Skeletal muscle satellite cell (primary cell): Measurements from ENCODE around the gene LRRC4B.

Source experiments
- H3K27me3 ChIP-seq: 2 replicates; pipeline ENCODE4 v1.7.0; 2013; ENCODE audit warnings: low read length; ENCODE audit not compliant: control insufficient read depth, insufficient read depth
- H3K36me3 ChIP-seq: 2 replicates; pipeline ENCODE4 v1.7.0; 2013; ENCODE audit warnings: mild to moderate bottlenecking, control low read depth, low read length; ENCODE audit not compliant: insufficient read depth
- H3K4me1 ChIP-seq: 2 replicates; pipeline ENCODE4 v1.7.0; 2013; ENCODE audit warnings: low read length; ENCODE audit not compliant: control insufficient read depth, insufficient read depth
- H3K4me2 ChIP-seq: 2 replicates; pipeline ENCODE4 v1.7.0; 2013; ENCODE audit warnings: mild to moderate bottlenecking, low read length
- H3K4me3 ChIP-seq: 2 replicates; pipeline ENCODE4 v1.7.0; 2013; ENCODE audit warnings: low read length
- H3K9ac ChIP-seq: 2 replicates; pipeline ENCODE4 v1.7.0; 2013; ENCODE audit warnings: mild to moderate bottlenecking, low read depth, low read length, moderate library complexity
- H3K9me3 ChIP-seq: replicated peaks from 2 replicates; pipeline ENCODE4 v1.7.0; 2013; ENCODE audit warnings: mild to moderate bottlenecking, control low read depth, low read length

The LRRC4B gene

GRCh38 chr19:50515168-50515561 lies 53.1 kb downstream of the LRRC4B start:
- Histone ChIP-seq H3K4me3 (no peak overlapping the region), H3K9me3 (no peaks in the 10 kb centered on the region), H3K9ac (no peak overlapping the region), H3K4me2 (no peak overlapping the region), H3K36me3 (no peaks in the 10 kb centered on the region), H3K4me1 (peaks cover 3% of the 10 kb centered on the region), H3K27me3 (peaks cover 9% of the 10 kb centered on the region)

- H3K9ac ChIP-seq: no peak overlapping the region
- H3K4me1 ChIP-seq: peaks cover 7% of the 10 kb centered on the region
- no peaks in the 10 kb centered on the region for H3K36me3 ChIP-seq
- H3K27me3 ChIP-seq: peaks cover 9% of the 10 kb centered on the region
- H3K9me3 ChIP-seq: no peaks in the 10 kb centered on the region
- no peak overlapping the region for H3K4me3 ChIP-seq
- no peak overlapping the region for H3K4me2 ChIP-seq
Observed at GRCh38 chr19:50514346-50515167, 53.7 kb downstream of the LRRC4B start.

- no peak within 1 kb of the TSS for H3K4me2 ChIP-seq
- no peaks in the 10 kb centered on the region for H3K9me3 ChIP-seq
- peaks cover 9% of the 10 kb centered on the region for H3K27me3 ChIP-seq
- H3K9ac ChIP-seq: no peak within 1 kb of the TSS
- peaks cover 7% of the 10 kb centered on the region for H3K4me1 ChIP-seq
- H3K4me3 ChIP-seq: no peak within 1 kb of the TSS
- no peaks in the 10 kb centered on the region for H3K36me3 ChIP-seq
Observed at GRCh38 chr19:50513746-50514345, 54.4 kb downstream of the LRRC4B start, which contains the start of gene ASPDH. Gene ASPDH, minus strand, starts transcription at chr19:50513913. Its CDS starts 90 bp downstream, at chr19:50513823.

GRCh38 chr19:50512999-50513745 lies 55.1 kb downstream of the LRRC4B start:
- H3K4me1 ChIP-seq: peaks cover 7% of the 10 kb centered on the region
- H3K27me3 ChIP-seq: peaks cover 9% of the 10 kb centered on the region
- no peaks in the 10 kb centered on the region for H3K36me3 ChIP-seq
- H3K9ac ChIP-seq: no peak overlapping the region
- H3K4me3 ChIP-seq: no peak overlapping the region
- no peaks in the 10 kb centered on the region for H3K9me3 ChIP-seq
- H3K4me2 ChIP-seq: no peak overlapping the region

- H3K4me3 ChIP-seq: peak overlapping the region; percentile 95
- H3K27me3 ChIP-seq: peaks cover 9% of the 10 kb centered on the region
- H3K9me3 ChIP-seq: no peaks in the 10 kb centered on the region
- H3K4me2 ChIP-seq: peak overlapping the region; percentile 100
- H3K4me1 ChIP-seq: peaks cover 7% of the 10 kb centered on the region
- no peaks in the 10 kb centered on the region for H3K36me3 ChIP-seq
- peak overlapping the region; percentile 97 for H3K9ac ChIP-seq
Observed at GRCh38 chr19:50512112-50512998, 55.9 kb downstream of the LRRC4B start.

- Histone ChIP-seq H3K9me3 (no peaks in the 10 kb centered on the region), H3K4me1 (peaks cover 7% of the 10 kb centered on the region), H3K9ac (peak within 1 kb of the TSS; percentile 97), H3K4me2 (peak within 1 kb of the TSS; percentile 100), H3K27me3 (peaks cover 9% of the 10 kb centered on the region), H3K4me3 (peak within 1 kb of the TSS; percentile 95), H3K36me3 (no peaks in the 10 kb centered on the region)
Observed at GRCh38 chr19:50511069-50511822, 57.0 kb downstream of the LRRC4B start, which contains the start of gene JOSD2. Gene JOSD2, minus strand, starts transcription at chr19:50511191. Its CDS starts 760 bp downstream, at chr19:50510431.

- peaks cover 7% of the 10 kb centered on the region for H3K4me1 ChIP-seq
- H3K9ac ChIP-seq: peak overlapping the region; percentile 97
- no peaks in the 10 kb centered on the region for H3K36me3 ChIP-seq
- H3K4me2 ChIP-seq: peak overlapping the region; percentile 100
- H3K27me3 ChIP-seq: peaks cover 9% of the 10 kb centered on the region
- peak overlapping the region; percentile 95 for H3K4me3 ChIP-seq
- H3K9me3 ChIP-seq: no peaks in the 10 kb centered on the region
Observed at GRCh38 chr19:50510700-50511068, 57.6 kb downstream of the LRRC4B start.

GRCh38 chr19:50510121-50510670 lies 58.0 kb downstream of the LRRC4B start:
- Histone ChIP-seq H3K9me3 (no peaks in the 10 kb centered on the region), H3K27me3 (peaks cover 9% of the 10 kb centered on the region), H3K4me2 (peak overlapping the region; percentile 100), H3K36me3 (no peaks in the 10 kb centered on the region), H3K9ac (peak overlapping the region; percentile 97), H3K4me1 (peaks cover 7% of the 10 kb centered on the region), H3K4me3 (peak overlapping the region; percentile 95)

GRCh38 chr19:50509366-50509765 lies 58.9 kb downstream of the LRRC4B start:
- H3K27me3 ChIP-seq: peaks cover 9% of the 10 kb centered on the region
- H3K9ac ChIP-seq: no peak overlapping the region
- H3K36me3 ChIP-seq: no peaks in the 10 kb centered on the region
- H3K9me3 ChIP-seq: no peaks in the 10 kb centered on the region
- H3K4me1 ChIP-seq: peaks cover 7% of the 10 kb centered on the region
- no peak overlapping the region for H3K4me2 ChIP-seq
- no peak overlapping the region for H3K4me3 ChIP-seq

- Histone ChIP-seq H3K4me1 (peaks cover 7% of the 10 kb centered on the region), H3K9ac (no peak overlapping the region), H3K36me3 (no peaks in the 10 kb centered on the region), H3K4me3 (no peak overlapping the region), H3K4me2 (no peak overlapping the region), H3K9me3 (no peaks in the 10 kb centered on the region), H3K27me3 (peaks cover 5% of the 10 kb centered on the region)
Observed at GRCh38 chr19:50508843-50509190, 59.4 kb downstream of the LRRC4B start.
